Testis (tissue), 2 donors: ENCODE measurements around the gene SERF1B.
"Not testable (repeated sequence)": the region's sequence is repeated elsewhere in the genome, so short reads cannot be mapped to it uniquely, and the experiment has no call there.

Source experiments
- POLR2A ChIP-seq: fragments of 450-650 bp; IDR thresholded peaks from one replicate; pipeline ENCODE4 v1.6.1; 2017; ENCODE audit warnings: antibody characterized with exemption, mild to moderate bottlenecking, moderate library complexity
- TF ChIP-seq, protein P1 (sequence below), 3 experiments: fragments of 450-650 bp in 2 of 3; fragments of 200-600 bp in 1 of 3; sonication (generic) in 1 of 3; IDR thresholded peaks; one replicate each; pipeline ENCODE4 v1.5.1; 2016 to 2019; ENCODE audit warnings: antibody characterized with exemption in 3 of 3, mild to moderate bottlenecking in 2 of 3, moderate library complexity in 1 of 3

- TF ChIP-seq, protein P1, sequence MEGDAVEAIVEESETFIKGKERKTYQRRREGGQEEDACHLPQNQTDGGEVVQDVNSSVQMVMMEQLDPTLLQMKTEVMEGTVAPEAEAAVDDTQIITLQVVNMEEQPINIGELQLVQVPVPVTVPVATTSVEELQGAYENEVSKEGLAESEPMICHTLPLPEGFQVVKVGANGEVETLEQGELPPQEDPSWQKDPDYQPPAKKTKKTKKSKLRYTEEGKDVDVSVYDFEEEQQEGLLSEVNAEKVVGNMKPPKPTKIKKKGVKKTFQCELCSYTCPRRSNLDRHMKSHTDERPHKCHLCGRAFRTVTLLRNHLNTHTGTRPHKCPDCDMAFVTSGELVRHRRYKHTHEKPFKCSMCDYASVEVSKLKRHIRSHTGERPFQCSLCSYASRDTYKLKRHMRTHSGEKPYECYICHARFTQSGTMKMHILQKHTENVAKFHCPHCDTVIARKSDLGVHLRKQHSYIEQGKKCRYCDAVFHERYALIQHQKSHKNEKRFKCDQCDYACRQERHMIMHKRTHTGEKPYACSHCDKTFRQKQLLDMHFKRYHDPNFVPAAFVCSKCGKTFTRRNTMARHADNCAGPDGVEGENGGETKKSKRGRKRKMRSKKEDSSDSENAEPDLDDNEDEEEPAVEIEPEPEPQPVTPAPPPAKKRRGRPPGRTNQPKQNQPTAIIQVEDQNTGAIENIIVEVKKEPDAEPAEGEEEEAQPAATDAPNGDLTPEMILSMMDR (IDR thresholded peaks at IDR 0.05), result not testable (repeated sequence)
- TF ChIP-seq POLR2A, result not testable (repeated sequence)
Measured at GRCh38 chr5:70091776-70092175, 66.7 kb downstream of the SERF1B start.
